Loucy (cell line): ENCODE data around the gene CNOT4.
"Not testable (repeated sequence)": the region's sequence is repeated elsewhere in the genome, so short reads cannot be mapped to it uniquely, and the experiment has no call there.

Source experiments
- H2AFZ ChIP-seq: fragments of 200-600 bp; sonication (generic); 2 replicates; pipeline ENCODE4 v1.6.0; 2016; ENCODE audit warnings: antibody characterized with exemption, mild to moderate bottlenecking, low read length, moderate library complexity
- H3F3A ChIP-seq: fragments of 200-600 bp; 2 replicates; pipeline ENCODE4 v1.6.0; 2016; ENCODE audit warnings: antibody characterized with exemption, low read depth, mild to moderate bottlenecking
- H3K27me3 ChIP-seq: fragments of 200-600 bp; sonication (generic); 2 replicates; pipeline ENCODE4 v1.6.1; 2014; ENCODE audit warnings: low read length, mild to moderate bottlenecking; ENCODE audit not compliant: insufficient read depth, poor library complexity, severe bottlenecking
- H3K36me3 ChIP-seq: fragments of 200-600 bp; sonication (generic); 2 replicates; pipeline ENCODE4 v1.6.1; 2016; ENCODE audit warnings: low read length; ENCODE audit not compliant: insufficient read depth
- H3K4me1 ChIP-seq: fragments of 200-600 bp; sonication (generic); 2 replicates; pipeline ENCODE4 v1.5.1; 2014; ENCODE audit warnings: low read length, mild to moderate bottlenecking; ENCODE audit not compliant: insufficient read depth, poor library complexity, severe bottlenecking
- H3K4me2 ChIP-seq: fragments of 200-600 bp; sonication (generic); 2 replicates; pipeline ENCODE4 v1.6.0; 2014; ENCODE audit warnings: antibody characterized with exemption, low read length, low read depth, mild to moderate bottlenecking; ENCODE audit not compliant: poor library complexity, severe bottlenecking
- H3K4me3 ChIP-seq: fragments of 200-600 bp; sonication (generic); 2 replicates; pipeline ENCODE4 v1.5.1; 2014; ENCODE audit warnings: low read length, mild to moderate bottlenecking, mixed read lengths; ENCODE audit not compliant: poor library complexity, severe bottlenecking
- H3K79me2 ChIP-seq: fragments of 200-600 bp; sonication (generic); 2 replicates; pipeline ENCODE4 v1.6.1; 2014; ENCODE audit warnings: low read length; ENCODE audit not compliant: insufficient read depth
- H3K9ac ChIP-seq: fragments of 200-600 bp; sonication (generic); 2 replicates; pipeline ENCODE4 v1.6.0; 2014; ENCODE audit warnings: mild to moderate bottlenecking, low read depth, low read length, moderate library complexity; ENCODE audit not compliant: poor library complexity, severe bottlenecking
- H3K9me2 ChIP-seq: fragments of 200-600 bp; sonication (generic); replicated peaks from 2 replicates; pipeline ENCODE4 v1.6.1; 2016; ENCODE audit warnings: low read depth, low read length, mixed read lengths
- H3K9me3 ChIP-seq: fragments of 200-600 bp; sonication (generic); 2 replicates; pipeline ENCODE4 v1.6.1; 2014; ENCODE audit warnings: mild to moderate bottlenecking, antibody characterized with exemption, low read length, low read depth; ENCODE audit not compliant: insufficient read depth
- H4K20me1 ChIP-seq: fragments of 200-600 bp; sonication (generic); 2 replicates; pipeline ENCODE4 v1.6.0; 2014; ENCODE audit warnings: antibody characterized with exemption, low read length, mild to moderate bottlenecking; ENCODE audit not compliant: insufficient read depth, poor library complexity, severe bottlenecking
- EZH2phosphoT487 ChIP-seq: fragments of 200-600 bp; IDR thresholded peaks from 2 replicates; pipeline ENCODE4 v1.6.1; 2018; ENCODE audit warnings: antibody characterized with exemption, mild to moderate bottlenecking, moderate library complexity, borderline replicate concordance
- TF ChIP-seq, protein P1 (sequence below): fragments of 200-600 bp; sonication (generic); conservative IDR thresholded peaks from 2 replicates; pipeline ENCODE4 v1.5.1; 2014; ENCODE audit warnings: mild to moderate bottlenecking, antibody characterized with exemption, low read length

CNOT4 gene

DNA sequence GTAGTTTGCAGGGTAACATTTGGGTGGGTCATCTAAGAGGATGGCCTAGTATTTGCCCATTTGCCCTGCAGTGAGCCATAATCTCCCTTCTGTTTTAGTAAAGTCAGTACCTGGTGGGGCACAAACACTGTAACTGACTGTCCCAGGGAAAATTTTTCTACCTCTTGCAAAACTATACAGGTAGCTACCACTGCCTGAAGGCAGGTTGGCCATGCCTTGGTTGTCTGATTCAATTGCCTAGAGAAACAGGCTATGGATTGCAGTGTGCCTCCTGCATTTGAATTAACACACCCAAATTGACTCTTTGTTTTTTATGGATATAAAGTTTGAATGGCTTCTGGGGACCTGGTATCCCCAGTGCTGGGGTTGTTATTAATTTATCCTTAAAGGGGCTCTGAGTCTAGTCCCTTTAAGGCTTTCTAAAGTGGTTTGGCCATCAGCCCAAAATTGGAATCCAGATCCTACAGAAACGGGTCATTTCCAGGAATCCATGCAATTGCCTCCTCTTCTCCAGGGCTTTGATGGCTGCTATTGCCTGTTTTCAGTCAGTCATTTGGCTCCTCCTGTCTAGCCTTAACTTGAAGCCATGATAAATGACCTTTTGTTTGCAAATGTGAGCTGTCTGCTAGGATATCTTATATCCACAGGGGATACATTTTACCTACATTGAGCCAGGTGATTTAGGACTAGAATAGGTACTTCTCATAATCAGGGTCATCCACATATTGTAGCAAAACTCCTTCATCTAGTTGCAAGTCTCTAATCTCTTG, 187.1 kb downstream of the CNOT4 start:
- TF ChIP-seq, protein P1, sequence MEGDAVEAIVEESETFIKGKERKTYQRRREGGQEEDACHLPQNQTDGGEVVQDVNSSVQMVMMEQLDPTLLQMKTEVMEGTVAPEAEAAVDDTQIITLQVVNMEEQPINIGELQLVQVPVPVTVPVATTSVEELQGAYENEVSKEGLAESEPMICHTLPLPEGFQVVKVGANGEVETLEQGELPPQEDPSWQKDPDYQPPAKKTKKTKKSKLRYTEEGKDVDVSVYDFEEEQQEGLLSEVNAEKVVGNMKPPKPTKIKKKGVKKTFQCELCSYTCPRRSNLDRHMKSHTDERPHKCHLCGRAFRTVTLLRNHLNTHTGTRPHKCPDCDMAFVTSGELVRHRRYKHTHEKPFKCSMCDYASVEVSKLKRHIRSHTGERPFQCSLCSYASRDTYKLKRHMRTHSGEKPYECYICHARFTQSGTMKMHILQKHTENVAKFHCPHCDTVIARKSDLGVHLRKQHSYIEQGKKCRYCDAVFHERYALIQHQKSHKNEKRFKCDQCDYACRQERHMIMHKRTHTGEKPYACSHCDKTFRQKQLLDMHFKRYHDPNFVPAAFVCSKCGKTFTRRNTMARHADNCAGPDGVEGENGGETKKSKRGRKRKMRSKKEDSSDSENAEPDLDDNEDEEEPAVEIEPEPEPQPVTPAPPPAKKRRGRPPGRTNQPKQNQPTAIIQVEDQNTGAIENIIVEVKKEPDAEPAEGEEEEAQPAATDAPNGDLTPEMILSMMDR = no peak
- TF ChIP-seq EZH2phosphoT487 = no peak

DNA sequence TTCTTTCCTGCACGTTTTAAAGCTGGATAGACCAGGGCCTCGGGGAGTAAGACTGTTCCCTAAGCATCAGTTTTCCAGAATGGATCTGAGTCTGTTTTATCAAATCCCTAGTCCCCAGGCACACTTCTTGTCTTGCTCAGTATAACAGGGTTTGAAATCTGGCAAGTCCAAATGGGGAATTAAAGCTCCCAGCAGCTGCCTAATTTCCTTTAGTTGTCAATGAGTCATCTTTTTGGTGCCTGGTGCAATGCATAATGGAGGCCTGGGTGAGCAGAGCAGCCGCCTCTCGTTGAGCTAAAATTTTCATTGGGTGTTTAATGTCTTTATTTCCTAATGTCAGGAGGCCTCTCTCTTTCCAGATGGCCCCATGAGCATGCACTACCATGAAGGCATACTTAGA, 188.3 kb downstream of the CNOT4 start:
- Histone ChIP-seq H3K9me2 (no peaks in the 10 kb centered on the region), H3K9ac (no peak overlapping the region), H3K9me3 (no peaks in the 10 kb centered on the region; the same call in 1 of the 2 replicates), H3K4me1 (no peaks in the 10 kb centered on the region), H3K79me2 (no peaks in the 10 kb centered on the region), H3K4me2 (no peak overlapping the region), H2AFZ (no peak overlapping the region), H4K20me1 (no peaks in the 10 kb centered on the region), H3F3A (no peaks in the 10 kb centered on the region), H3K36me3 (no peaks in the 10 kb centered on the region), H3K27me3 (no peaks in the 10 kb centered on the region), H3K4me3 (no peak overlapping the region)
- no peak for TF ChIP-seq EZH2phosphoT487
- TF ChIP-seq, protein P1 = no peak

More for the DNA sequence above, 187.1 kb downstream of the CNOT4 start:
- Histone ChIP-seq H3K4me1 (no peaks in the 10 kb centered on the region), H3K9me2 (no peaks in the 10 kb centered on the region), H2AFZ (no peak overlapping the region), H3K4me2 (no peak overlapping the region), H3K9me3 (no peaks in the 10 kb centered on the region; the same call in 1 of the 2 replicates), H4K20me1 (no peaks in the 10 kb centered on the region), H3K27me3 (no peaks in the 10 kb centered on the region), H3K9ac (no peak overlapping the region), H3K79me2 (no peaks in the 10 kb centered on the region), H3K36me3 (no peaks in the 10 kb centered on the region), H3K4me3 (no peak overlapping the region), H3F3A (no peaks in the 10 kb centered on the region)

DNA sequence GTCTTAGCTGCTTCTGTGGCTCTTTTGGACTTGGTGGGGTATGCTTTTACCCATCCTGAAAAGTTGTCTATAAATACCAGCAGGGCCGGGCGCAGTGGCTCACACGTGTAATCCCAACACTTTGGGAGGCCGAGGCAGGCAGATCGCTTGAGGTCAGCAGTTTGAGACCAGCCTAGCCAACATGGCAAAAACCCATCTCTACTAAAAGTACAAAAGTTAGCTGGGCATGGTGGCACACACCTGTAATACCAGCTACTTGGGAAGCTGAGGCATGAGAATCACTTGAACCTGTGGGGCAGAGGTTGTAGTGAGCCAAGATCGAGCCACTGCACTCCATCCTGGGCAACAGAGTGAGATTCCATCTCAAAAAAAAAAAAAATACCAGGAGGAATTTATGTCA, 188.9 kb downstream of the CNOT4 start:
- H3K27me3 ChIP-seq, H3K9me3 ChIP-seq, H4K20me1 ChIP-seq, H3K36me3 ChIP-seq, H3F3A ChIP-seq, H3K9ac ChIP-seq, H3K79me2 ChIP-seq, H3K9me2 ChIP-seq, H3K4me1 ChIP-seq, H3K4me2 ChIP-seq, H3K4me3 ChIP-seq, H2AFZ ChIP-seq: not testable (repeated sequence)

DNA sequence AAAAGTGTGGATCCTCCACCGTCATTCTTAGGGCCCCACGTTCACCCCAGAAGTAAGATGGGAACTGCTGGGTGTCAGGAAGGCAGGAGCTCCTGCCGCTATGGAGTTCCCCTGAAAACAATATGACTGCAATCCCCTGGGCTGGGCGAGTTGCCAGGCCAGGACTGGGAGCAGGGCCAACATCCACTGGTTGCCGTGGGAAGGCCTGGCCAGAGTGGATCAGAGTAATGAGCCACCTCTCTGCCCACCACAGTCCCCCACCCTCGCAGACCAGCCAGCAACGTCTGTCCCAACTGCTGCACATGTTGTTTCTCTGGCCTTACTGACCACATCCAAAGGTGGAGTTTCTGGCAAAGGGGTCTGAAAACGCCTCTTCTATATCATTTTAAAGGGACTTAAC, 189.6 kb downstream of the CNOT4 start:
- Histone ChIP-seq H3F3A (no peaks in the 10 kb centered on the region), H3K79me2 (no peaks in the 10 kb centered on the region), H3K4me3 (no peak overlapping the region), H3K4me2 (no peak overlapping the region), H3K27me3 (no peaks in the 10 kb centered on the region), H3K4me1 (no peaks in the 10 kb centered on the region), H3K36me3 (no peaks in the 10 kb centered on the region), H4K20me1 (no peaks in the 10 kb centered on the region), H3K9me3 (no peaks in the 10 kb centered on the region; the same call in 1 of the 2 replicates), H3K9ac (no peak overlapping the region), H2AFZ (no peak overlapping the region), H3K9me2 (no peaks in the 10 kb centered on the region)
- TF ChIP-seq, protein P1 = no peak
- no peak for TF ChIP-seq EZH2phosphoT487
